Adrenal gland (tissue), 5 donors: ENCODE data around the gene WSCD2.

Source experiments
- POLR2A ChIP-seq, 2 donors: fragments of 450-650 bp; IDR thresholded peaks; one replicate each; pipeline ENCODE4 v1.6.1; 2017; ENCODE audit warnings: antibody characterized with exemption in 2 of 2, mild to moderate bottlenecking in 2 of 2, moderate library complexity in 1 of 2
- TF ChIP-seq, protein P1 (sequence below), 6 experiments: fragments of 450-650 bp in 4 of 6; fragments of 200-600 bp in 2 of 6; sonication (generic) in 1 of 6; IDR thresholded peaks; 1 replicate in 5 of 6; 2 replicates in 1 of 6; pipeline versions ENCODE4 v1.5.1 to v1.8.0; 2016 to 2021; ENCODE audit warnings: antibody characterized with exemption in 6 of 6, mild to moderate bottlenecking in 2 of 6, moderate library complexity in 1 of 6
- donor health status: DM: no; HTN: no; CAD: no.

DNA sequence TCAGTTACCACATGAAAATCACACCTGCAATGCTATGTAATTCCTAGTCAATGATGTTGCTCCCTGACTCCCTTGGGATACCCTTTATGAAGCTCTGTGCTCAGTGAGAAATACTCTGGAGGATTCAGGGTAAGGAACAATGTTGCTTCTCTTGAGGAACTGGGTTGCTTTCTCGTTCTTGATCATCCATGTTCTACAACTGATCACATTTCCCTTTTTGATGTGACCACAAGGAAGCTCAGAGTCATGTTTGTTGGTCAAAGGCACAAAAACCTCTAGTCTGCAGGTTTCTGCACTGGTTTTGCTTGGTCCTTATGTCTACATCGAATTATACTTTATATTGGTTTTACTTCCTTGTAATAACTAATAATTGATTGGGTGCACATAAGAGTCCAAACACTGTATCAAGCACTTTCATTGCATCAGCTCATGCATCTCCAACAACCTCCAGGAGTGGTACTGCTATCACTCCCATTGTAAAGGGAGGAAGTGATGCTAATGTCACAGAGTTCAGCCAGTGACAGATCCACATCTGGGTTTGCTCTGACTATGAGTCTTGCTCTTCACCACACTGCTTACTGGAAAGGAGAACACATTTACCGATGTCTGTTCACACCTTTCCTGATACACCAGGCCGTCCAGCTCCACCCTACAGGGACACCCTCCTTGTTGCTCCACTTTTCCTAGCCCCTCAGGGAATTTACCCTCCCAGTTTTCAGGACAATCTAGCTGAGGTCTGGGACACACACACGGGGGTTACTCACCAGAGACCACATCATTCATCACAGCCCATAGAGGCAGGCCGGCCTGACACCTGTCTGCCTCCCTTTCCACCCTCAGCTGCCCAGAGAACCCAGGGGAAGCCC, 169.0 kb downstream of the WSCD2 start:
- TF ChIP-seq, protein P1, sequence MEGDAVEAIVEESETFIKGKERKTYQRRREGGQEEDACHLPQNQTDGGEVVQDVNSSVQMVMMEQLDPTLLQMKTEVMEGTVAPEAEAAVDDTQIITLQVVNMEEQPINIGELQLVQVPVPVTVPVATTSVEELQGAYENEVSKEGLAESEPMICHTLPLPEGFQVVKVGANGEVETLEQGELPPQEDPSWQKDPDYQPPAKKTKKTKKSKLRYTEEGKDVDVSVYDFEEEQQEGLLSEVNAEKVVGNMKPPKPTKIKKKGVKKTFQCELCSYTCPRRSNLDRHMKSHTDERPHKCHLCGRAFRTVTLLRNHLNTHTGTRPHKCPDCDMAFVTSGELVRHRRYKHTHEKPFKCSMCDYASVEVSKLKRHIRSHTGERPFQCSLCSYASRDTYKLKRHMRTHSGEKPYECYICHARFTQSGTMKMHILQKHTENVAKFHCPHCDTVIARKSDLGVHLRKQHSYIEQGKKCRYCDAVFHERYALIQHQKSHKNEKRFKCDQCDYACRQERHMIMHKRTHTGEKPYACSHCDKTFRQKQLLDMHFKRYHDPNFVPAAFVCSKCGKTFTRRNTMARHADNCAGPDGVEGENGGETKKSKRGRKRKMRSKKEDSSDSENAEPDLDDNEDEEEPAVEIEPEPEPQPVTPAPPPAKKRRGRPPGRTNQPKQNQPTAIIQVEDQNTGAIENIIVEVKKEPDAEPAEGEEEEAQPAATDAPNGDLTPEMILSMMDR (IDR thresholded peaks at IDR 0.05): no peak
- TF ChIP-seq POLR2A (IDR thresholded peaks at IDR 0.05): no peak
